ENCODE results near the gene FOSL2. TPM values are rescaled to one million over a fixed set of nuclear protein-coding genes. Genes with fewer than 3 reads are reported as not detected.

The FOSL2 gene
- total RNA-seq, 2 donors from 2014 or later, result 27.5 to 33.9 TPM

DNA sequence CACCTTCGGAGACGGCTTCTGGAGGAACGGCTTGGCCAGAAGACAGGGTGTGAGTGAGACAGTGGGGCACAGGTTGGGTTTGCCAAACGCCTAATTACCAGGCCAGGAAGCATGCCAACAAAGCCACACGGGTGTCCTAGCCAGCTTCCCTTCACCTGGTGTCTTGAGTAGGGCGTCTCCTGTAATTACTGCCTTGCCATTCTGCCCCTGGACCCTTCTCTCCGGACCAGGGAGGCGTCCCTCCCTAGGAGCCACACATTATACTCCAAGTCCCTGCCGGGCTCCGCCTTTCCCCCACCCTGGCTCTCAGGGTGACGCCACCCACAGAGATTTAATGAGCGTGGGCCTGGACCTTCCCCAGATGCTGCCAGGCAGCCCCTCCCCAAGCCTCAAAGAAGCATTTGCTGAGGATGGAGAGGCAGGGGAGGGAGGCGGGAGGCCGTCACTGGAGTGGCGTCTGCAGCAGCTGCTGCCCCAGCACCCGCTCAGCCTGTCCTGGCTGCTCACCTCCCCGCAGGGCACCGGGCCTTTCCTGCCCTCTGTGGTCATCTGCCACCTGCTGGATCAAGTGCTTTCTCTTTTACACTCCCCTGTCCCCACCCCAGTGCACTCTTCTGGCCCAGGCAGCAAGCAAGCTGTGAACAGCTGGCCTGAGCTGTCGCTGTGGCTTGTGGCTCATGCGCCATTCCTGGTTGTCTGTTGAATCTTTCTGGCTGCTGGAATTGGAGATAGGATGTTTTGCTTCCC, 20.7 kb downstream of the FOSL2 start:
- H3K27ac ChIP-seq, result no peak overlapping the region

DNA sequence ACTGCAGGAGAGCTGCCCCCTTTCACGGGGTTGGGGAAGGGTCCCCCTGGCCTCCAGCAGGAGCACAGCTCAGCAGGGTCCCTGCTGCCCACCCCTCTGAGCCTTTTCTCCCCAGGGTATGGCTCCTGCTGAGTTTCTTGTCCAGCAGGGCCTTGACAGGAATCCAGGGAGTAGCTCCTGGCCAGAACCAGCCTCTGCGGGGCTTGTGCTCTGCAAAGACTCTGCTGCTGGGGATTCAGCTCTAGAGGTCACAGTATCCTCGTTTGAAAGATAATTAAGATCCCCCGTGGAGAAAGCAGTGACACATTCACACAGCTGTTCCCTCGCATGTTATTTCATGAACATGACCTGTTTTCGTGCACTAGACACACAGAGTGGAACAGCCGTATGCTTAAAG, 21.2 kb downstream of the FOSL2 start:
- Histone ChIP-seq H3K27ac (no peak overlapping the region), H3K9me3 (no peaks in the 10 kb centered on the region), H3K4me3 (no peak overlapping the region), H3K27me3 (no peaks in the 10 kb centered on the region), H3K4me1 (peaks cover 7% of the 10 kb centered on the region), H3K36me3 (replicated peaks in 1 of 2; ENCODE audit: insufficient read depth in 1 of 2, low read depth in 2 of 2) (peaks cover 20 to 49% of the 10 kb centered on the region in 2 donors)
- TF ChIP-seq, protein P1, sequence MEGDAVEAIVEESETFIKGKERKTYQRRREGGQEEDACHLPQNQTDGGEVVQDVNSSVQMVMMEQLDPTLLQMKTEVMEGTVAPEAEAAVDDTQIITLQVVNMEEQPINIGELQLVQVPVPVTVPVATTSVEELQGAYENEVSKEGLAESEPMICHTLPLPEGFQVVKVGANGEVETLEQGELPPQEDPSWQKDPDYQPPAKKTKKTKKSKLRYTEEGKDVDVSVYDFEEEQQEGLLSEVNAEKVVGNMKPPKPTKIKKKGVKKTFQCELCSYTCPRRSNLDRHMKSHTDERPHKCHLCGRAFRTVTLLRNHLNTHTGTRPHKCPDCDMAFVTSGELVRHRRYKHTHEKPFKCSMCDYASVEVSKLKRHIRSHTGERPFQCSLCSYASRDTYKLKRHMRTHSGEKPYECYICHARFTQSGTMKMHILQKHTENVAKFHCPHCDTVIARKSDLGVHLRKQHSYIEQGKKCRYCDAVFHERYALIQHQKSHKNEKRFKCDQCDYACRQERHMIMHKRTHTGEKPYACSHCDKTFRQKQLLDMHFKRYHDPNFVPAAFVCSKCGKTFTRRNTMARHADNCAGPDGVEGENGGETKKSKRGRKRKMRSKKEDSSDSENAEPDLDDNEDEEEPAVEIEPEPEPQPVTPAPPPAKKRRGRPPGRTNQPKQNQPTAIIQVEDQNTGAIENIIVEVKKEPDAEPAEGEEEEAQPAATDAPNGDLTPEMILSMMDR (IDR thresholded peaks at IDR 0.05), result no peak
- no peak for TF ChIP-seq POLR2A (IDR thresholded peaks at IDR 0.05)
- 75 to 77% methylated on average over 7 of the region's 7 CpGs for WGBS, 2 donors
- ATAC-seq (no peak), DNase-seq (no peak)
- intact Hi-C loops (cut with DNase I), result no loop called here

More for the DNA sequence above, 20.7 kb downstream of the FOSL2 start:
- 74 to 86% methylated on average over 16 to 18 of the region's 20 CpGs for WGBS, 2 donors
- intact Hi-C loops (cut with DNase I), result no loop called here
- Histone ChIP-seq H3K27me3 (no peaks in the 10 kb centered on the region), H3K9me3 (no peaks in the 10 kb centered on the region), H3K4me3 (no peak overlapping the region), H3K36me3 (replicated peaks in 1 of 2; ENCODE audit: insufficient read depth in 1 of 2, low read depth in 2 of 2) (peaks cover 20 to 55% of the 10 kb centered on the region in 2 donors), H3K4me1 (peaks cover 5% of the 10 kb centered on the region)
- DNase-seq (no peak), ATAC-seq (no peak)
- no peak for TF ChIP-seq POLR2A (IDR thresholded peaks at IDR 0.05)
- TF ChIP-seq, protein P1 (IDR thresholded peaks at IDR 0.05), result no peak

DNA sequence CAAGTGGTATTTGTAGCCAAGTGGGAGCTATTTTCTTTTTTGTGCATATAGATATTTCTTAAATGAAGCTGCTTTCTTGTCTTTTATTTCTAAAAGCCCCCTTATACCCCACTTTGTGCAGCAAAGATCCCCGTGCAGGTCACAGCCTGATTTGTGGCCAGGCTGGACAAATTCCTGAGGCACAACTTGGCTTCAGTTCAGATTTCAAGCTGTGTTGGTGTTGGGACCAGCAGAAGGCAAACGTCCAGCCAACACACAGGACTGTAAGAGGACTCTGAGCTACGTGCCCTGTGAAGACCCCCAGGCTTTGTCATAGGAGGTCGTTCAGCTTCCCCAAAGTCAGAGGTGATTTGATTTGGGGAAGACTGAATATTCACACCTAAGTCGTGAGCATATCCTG, 21.9 kb downstream of the FOSL2 start:
- WGBS, 2 donors, result 59 to 61% methylated on average over 5 of the region's 5 CpGs
- no peaks in the 10 kb centered on the region for H3K9me3 ChIP-seq
- no peaks in the 10 kb centered on the region for H3K27me3 ChIP-seq
- ATAC-seq (no peak), DNase-seq (no peak)
- H3K4me3 ChIP-seq, result no peak overlapping the region
- intact Hi-C loops (cut with DNase I), result no loop called here
- TF ChIP-seq POLR2A (IDR thresholded peaks at IDR 0.05), result no peak
- TF ChIP-seq, protein P1 (IDR thresholded peaks at IDR 0.05), result no peak
- peaks cover 16 to 43% of the 10 kb centered on the region in 2 donors for H3K36me3 ChIP-seq (replicated peaks in 1 of 2; ENCODE audit: insufficient read depth in 1 of 2, low read depth in 2 of 2)
- peaks cover 14% of the 10 kb centered on the region for H3K4me1 ChIP-seq
- H3K27ac ChIP-seq, result no peak overlapping the region

DNA sequence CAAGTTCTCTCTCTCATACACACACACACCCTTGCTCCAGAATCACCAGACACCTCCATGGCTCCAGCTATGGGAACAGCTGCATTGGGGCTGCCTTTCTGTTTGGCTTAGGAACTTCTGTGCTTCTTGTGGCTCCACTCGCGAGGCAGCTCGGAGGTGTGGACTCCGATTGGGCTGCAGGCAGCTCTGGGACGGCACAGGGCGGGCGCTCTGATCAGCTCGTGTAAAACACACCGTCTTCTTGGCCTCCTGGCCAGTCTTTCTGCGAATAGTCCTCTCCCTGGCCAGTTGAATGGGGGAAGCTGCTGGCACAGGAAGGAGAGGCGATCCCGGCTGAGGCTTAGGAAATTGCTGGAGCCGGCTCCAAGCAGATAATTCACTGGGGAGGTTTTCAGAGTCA, 22.4 kb downstream of the FOSL2 start:
- Histone ChIP-seq H3K9me3 (no peaks in the 10 kb centered on the region), H3K4me1 (peaks cover 14% of the 10 kb centered on the region), H3K27ac (no peak overlapping the region), H3K36me3 (replicated peaks in 1 of 2; ENCODE audit: insufficient read depth in 1 of 2, low read depth in 2 of 2) (peaks cover 12 to 39% of the 10 kb centered on the region in 2 donors), H3K4me3 (no peak overlapping the region), H3K27me3 (no peaks in the 10 kb centered on the region)
- ATAC-seq (no peak), DNase-seq (no peak)
- 85 to 92% methylated on average over 11 to 13 of the region's 13 CpGs for WGBS, 2 donors
- no peak for TF ChIP-seq POLR2A (IDR thresholded peaks at IDR 0.05)
- TF ChIP-seq, protein P1 (IDR thresholded peaks at IDR 0.05), result no peak
- intact Hi-C loops (cut with DNase I), result no loop called here

DNA sequence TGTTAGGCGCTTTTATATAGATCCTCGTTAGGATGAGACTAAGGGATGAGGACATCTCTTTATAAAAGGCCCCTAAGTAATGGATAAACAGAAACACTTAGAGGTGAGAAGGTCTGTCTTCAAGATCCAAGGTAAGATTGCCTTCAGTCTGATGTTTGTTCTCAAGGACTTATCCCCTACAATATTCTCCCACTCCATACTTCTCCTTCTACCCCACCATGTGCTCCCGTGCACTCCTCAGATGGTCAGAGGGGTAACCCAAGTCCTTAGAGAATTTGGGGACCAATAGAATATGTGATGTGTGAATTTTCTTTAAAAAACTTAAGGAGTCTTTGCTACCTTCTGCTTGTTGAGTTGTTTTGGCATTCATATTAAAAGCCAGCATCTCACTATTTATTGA, 23.1 kb downstream of the FOSL2 start:
- DNase-seq (no peak), ATAC-seq (no peak)
- intact Hi-C loops (cut with DNase I), result no loop called here
- WGBS, 2 donors, result 91 to 93% methylated on average over 3 of the region's 3 CpGs
- Histone ChIP-seq H3K4me1 (peaks cover 14% of the 10 kb centered on the region), H3K27ac (no peak overlapping the region), H3K4me3 (no peak overlapping the region), H3K9me3 (no peaks in the 10 kb centered on the region), H3K36me3 (replicated peaks in 1 of 2; ENCODE audit: insufficient read depth in 1 of 2, low read depth in 2 of 2) (peaks cover 5 to 33% of the 10 kb centered on the region in 2 donors), H3K27me3 (no peaks in the 10 kb centered on the region)
- TF ChIP-seq POLR2A (IDR thresholded peaks at IDR 0.05), result no peak
- TF ChIP-seq, protein P1 (IDR thresholded peaks at IDR 0.05), result no peak
